HEK293T (cell line): Measurements from ENCODE around the gene DDX51.

Experiments
- CTCF ChIA-PET: fragments of 350-600 bp; formaldehyde crosslinking; extraction: SDS; loops from one replicate; lab custom pipeline; 2021; ENCODE audit warnings: antibody characterized with exemption, inconsistent platforms; lab: Yijun Ruan, JAX
- POLR2A ChIA-PET: fragments of 350-600 bp; formaldehyde crosslinking; extraction: SDS; loops from one replicate; lab custom pipeline; 2020; ENCODE audit warnings: antibody characterized with exemption, inconsistent platforms; lab: Yijun Ruan, JAX
- DNase-seq: peaks from one replicate; pipeline ENCODE4 v3.0.0; 2012; ENCODE audit warnings: mixed read lengths; ENCODE audit errors: extremely low spot score
- ARNT ChIP-seq: fragments of 450-650 bp; IDR thresholded peaks from 2 replicates; pipeline ENCODE4 v1.6.1; 2017; ENCODE audit warnings: mild to moderate bottlenecking
- BHLHE40 ChIP-seq: fragments of 450-650 bp; IDR thresholded peaks from 2 replicates; pipeline ENCODE4 v1.6.1; 2016; ENCODE audit warnings: mild to moderate bottlenecking, moderate library complexity, borderline replicate concordance
- CTBP1 ChIP-seq: fragments of 450-650 bp; IDR thresholded peaks from 2 replicates; pipeline ENCODE4 v1.6.1; 2016; ENCODE audit warnings: borderline replicate concordance
- ELF4 ChIP-seq: fragments of 450-650 bp; IDR thresholded peaks from 2 replicates; pipeline ENCODE4 v1.6.1; 2017; ENCODE audit warnings: antibody characterized with exemption
- FOXA1 ChIP-seq: fragments of 450-650 bp; IDR thresholded peaks from 2 replicates; pipeline ENCODE4 v1.6.1; 2016; ENCODE audit warnings: mild to moderate bottlenecking
- FOXK2 ChIP-seq: fragments of 450-650 bp; IDR thresholded peaks from 2 replicates; pipeline ENCODE4 v1.6.1; 2016; ENCODE audit warnings: mild to moderate bottlenecking
- FOXM1 ChIP-seq: fragments of 450-650 bp; IDR thresholded peaks from 2 replicates; pipeline ENCODE4 v1.6.1; 2017; ENCODE audit warnings: mild to moderate bottlenecking, borderline replicate concordance
- HDGF ChIP-seq: fragments of 450-650 bp; IDR thresholded peaks from 2 replicates; pipeline ENCODE4 v1.6.1; 2017; ENCODE audit warnings: antibody characterized with exemption, borderline replicate concordance
- L3MBTL2 ChIP-seq: fragments of 450-650 bp; conservative IDR thresholded peaks from 2 replicates; pipeline ENCODE4 v1.6.1; 2016; ENCODE audit warnings: mild to moderate bottlenecking
- LEF1 ChIP-seq: fragments of 450-650 bp; IDR thresholded peaks from 2 replicates; pipeline ENCODE4 v1.6.1; 2017; ENCODE audit warnings: mild to moderate bottlenecking, borderline replicate concordance
- NFRKB ChIP-seq: fragments of 450-650 bp; IDR thresholded peaks from 2 replicates; pipeline ENCODE4 v1.6.1; 2016; ENCODE audit warnings: mild to moderate bottlenecking, moderate library complexity
- PKNOX1 ChIP-seq: fragments of 450-650 bp; IDR thresholded peaks from 2 replicates; pipeline ENCODE4 v1.6.1; 2016
- SP1 ChIP-seq: fragments of 450-650 bp; IDR thresholded peaks from 2 replicates; pipeline ENCODE4 v1.6.1; 2017
- SUZ12 ChIP-seq: fragments of 450-650 bp; IDR thresholded peaks from 2 replicates; pipeline ENCODE4 v1.6.1; 2016; ENCODE audit warnings: mild to moderate bottlenecking
- TARDBP ChIP-seq: fragments of 450-650 bp; IDR thresholded peaks from 2 replicates; pipeline ENCODE4 v1.6.1; 2016
- ZNF384 ChIP-seq: fragments of 450-650 bp; IDR thresholded peaks from 2 replicates; pipeline ENCODE4 v1.6.1; 2016

DDX51 gene

GRCh38 chr12:132185705-132186104 is 41.6 kb upstream of the DDX51 start:
- TF ChIP-seq NFRKB (no peak), BHLHE40 (no peak), TARDBP (no peak), HDGF (no peak)
- no peak for DNase-seq
- ChIA-PET CTCF (no interaction called here), POLR2A (no interaction called here)

GRCh38 chr12:132182711-132183365 is 38.7 kb upstream of the DDX51 start:
- POLR2A ChIA-PET = no interaction called here
- TF ChIP-seq ARNT (no peak), NFRKB (no peak), BHLHE40 (no peak), FOXA1 (no peak), CTBP1 (no peak), PKNOX1 (no peak), FOXM1 (no peak), HDGF (no peak), TARDBP (no peak), SUZ12 (no peak), FOXK2 (no peak), SP1 (no peak), LEF1 (no peak), ELF4 (no peak), ZNF384 (no peak), L3MBTL2 (no peak)

GRCh38 chr12:132182206-132182710 is 38.1 kb upstream of the DDX51 start:
- CTCF ChIA-PET = no interaction called here
- DNase-seq = no peak
- TF ChIP-seq FOXK2 (no peak), ARNT (no peak), ZNF384 (no peak), FOXM1 (no peak), ELF4 (no peak), SUZ12 (no peak), LEF1 (no peak), HDGF (no peak), BHLHE40 (no peak), L3MBTL2 (no peak), NFRKB (no peak)
- POLR2A ChIA-PET = no interaction called here

More at GRCh38 chr12:132182711-132183365, 38.7 kb upstream of the DDX51 start:
- CTCF ChIA-PET = no interaction called here
- DNase-seq = no peak

- ChIA-PET POLR2A (no interaction called here), CTCF (no interaction called here)
- TF ChIP-seq HDGF (no peak), NFRKB (no peak), FOXM1 (no peak), ZNF384 (no peak), FOXK2 (no peak), PKNOX1 (no peak), LEF1 (no peak), BHLHE40 (no peak)
- no peak for DNase-seq
These were observed 37.6 kb upstream of the DDX51 start for GRCh38 chr12:132181570-132182200.

GRCh38 chr12:132180648-132181546 is 36.8 kb upstream of the DDX51 start:
- POLR2A ChIA-PET = no interaction called here
- no peak for DNase-seq
- no peak for TF ChIP-seq PKNOX1
- CTCF ChIA-PET = no interaction called here
